NCI-H2171 treated with DMSO at 0.1 percent for 48 hours (cell line): ENCODE measurements around the gene WDR64.

ENCODE experiments used
- DNase-seq: peaks from one replicate; lab custom pipeline; 2025; lab: John Stamatoyannopoulos, UW

The WDR64 gene

DNA sequence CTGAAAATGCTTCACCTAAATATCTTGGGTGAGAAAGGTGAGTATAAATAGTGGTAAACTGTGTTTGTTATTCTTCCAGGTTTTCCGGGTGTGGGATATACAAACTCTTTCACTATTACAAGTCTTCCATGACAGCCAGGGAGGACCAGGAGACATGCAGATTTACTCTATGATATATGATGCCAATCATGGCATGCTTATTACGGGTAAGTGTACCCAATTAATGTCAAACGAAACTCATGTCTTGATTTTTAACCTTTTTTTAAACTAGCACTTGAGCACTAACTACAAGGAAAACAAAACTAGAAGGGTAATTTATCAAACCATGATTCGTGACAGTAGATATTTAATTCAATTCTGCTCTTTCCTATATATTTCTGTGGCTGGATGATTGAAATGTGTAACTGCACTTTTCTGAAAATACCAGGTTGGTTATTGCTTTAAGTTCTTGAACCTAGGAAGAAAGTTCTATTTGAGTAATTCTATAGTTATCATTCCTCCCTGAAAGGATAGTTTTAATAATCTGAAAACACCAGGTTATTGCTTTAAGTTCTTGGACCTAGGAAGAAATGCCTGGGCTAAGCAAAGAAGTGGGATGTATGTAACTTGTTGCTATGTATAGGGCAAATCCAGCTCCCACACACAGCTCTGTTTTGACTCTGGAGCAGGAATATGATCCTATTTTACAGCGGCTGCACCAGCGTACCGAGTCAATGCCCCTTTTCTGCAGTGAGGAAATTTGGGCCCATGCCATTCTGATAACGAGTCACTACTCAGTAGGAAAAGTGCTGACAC lies 86.4 kb downstream of the WDR64 start:
- no peak for DNase-seq

DNA sequence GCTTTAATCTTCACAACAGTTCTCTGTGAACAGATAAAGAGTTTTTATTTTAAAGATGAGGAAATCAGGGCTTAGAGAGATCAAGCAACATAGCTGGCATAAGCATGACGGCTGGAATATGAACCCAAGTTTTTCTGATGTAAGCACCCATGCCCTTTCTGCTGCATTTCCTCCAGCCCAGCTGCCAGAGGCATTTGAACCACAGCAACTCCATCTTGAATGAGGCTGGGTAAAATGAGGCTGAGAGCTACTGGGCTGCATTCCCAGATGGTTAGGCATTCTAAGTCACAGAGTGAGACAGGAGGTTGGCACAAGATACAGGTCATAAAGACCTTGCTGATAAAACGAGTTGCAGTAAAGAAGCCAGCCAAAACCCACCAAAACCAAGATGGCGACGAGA lies 90.0 kb downstream of the WDR64 start:
- no peak for DNase-seq

DNA sequence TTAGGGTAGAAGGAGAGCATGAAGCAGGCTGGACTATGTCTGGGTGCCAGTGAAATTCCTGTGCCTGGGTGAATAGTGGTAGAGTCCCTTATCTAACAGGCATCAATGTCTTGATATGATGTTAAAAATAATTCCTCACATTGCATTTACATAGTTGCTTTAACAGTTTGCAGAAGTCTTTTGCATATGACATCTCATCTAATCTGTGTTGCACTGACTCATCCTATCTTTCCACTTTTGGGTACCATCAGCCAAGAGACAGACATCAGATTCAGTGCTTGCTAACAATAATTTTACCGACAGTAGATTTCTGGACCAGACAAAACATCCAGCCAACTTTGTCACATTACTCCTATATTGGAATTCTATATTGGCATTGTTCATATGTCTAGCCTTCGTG lies 92.5 kb downstream of the WDR64 start:
- no peak for DNase-seq

DNA sequence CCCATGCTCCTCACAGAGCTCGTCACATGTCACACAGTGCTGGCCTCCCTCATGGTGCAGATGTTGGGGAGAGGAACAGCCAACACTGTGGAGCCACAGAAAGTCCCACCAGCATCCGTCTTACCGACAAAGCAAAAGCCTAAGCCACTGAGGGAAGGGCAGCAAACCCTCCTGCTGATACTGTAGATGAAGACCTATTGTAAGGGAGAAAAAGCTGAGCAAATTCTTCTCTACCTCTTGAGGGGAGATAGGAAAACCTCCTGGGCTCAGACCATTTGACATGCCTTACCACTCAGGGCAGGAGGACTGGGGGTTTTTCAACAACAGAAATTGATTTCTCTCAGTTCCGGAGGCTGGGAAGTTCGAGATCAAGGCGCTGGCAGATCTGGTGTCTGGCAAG lies 95.9 kb downstream of the WDR64 start:
- no peak for DNase-seq

DNA sequence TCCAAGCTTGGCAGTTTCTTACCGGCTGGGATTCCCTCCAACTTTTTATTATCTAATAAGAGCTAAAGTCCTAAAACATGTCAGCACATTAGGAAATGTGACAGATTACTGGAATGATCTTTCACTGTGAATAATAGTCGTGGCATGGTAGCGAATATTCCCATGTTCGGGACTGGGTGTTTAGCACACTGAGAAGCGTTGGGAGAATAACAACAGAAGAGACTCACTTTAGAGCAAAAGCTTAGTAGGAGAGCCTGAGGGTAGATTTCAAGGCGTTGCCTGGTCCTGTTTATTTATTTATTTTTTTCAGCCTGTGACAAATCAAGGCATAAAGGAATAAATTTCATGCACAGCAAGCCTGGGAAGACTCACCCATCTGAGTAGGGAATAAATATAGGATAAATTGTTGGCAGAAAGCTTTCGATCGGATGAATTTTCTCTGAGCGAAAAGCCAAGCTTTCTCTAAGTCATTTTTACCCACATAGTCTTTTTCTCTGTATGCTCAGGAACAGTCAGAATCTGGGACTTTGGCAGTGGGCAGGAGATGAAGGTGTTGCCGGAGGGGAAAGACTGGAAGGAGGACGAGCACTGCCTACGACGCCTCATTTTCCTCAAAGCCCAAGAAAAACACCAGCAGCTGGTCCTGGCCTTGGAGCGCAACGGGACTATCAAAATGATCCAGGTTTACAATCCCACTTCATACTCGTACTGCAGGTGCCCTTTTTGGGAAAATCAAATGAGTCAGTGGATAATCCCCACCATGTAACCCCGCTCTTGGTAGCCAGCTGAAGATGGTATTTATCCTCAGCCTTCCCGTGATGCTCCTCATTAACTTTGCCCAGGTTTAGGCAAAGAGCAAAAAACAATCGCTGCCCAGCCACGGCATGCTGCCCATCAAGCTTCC lies 97.2 kb downstream of the WDR64 start:
- no peak for DNase-seq

DNA sequence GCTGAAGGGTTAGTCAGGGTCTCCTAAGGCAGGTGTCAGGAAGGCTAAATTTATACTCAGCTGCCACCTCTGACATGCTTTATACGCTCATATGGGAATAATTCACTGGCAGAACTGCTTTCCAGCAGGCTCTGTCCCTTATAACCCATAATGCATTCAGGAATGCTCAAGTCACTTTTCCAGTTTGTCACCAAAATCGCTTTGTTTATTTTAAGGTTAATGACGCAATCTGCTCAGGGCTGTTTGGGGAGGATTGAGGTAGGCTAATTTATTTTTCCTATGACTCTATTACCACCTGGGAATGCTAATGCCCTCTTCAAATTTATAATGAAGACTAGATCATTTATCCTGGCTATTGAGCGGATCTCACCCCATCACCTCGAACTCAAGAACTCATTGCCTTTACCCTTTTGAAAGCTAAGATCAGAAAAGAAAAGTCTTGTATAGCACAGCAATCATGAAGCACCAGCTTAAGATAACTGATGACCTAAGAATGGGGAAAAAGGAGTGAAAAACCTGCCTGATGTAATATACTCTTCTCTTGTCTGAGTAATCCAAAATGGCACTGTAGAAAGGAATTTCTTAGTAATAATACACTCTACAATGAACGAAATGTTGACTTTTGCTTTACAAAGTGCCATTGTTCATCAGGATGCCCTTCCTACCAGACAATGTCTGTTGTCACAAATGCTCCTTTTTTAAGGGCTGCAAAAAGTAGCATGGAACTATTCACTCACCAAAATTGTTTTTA lies 98.0 kb downstream of the WDR64 start:
- DNase-seq = no peak

DNA sequence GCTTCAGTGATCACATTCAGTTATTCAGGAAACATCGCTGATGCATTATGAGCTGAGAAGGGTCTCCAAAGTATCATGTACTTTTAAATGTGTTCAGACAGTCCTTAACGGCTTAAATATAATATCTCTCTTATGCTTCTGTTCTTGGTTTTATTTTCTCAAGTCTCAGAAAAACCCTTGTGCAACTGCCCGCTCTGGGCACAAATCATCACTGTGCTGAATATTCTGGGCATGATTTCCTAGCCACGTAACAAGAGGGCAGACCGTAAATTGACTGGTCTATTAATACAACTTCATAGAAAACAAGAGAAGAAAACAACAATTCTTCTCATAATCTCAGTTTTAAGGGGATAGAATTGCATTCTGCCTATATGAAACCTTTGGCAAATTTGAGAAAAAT lies 99.4 kb downstream of the WDR64 start:
- DNase-seq = no peak

DNA sequence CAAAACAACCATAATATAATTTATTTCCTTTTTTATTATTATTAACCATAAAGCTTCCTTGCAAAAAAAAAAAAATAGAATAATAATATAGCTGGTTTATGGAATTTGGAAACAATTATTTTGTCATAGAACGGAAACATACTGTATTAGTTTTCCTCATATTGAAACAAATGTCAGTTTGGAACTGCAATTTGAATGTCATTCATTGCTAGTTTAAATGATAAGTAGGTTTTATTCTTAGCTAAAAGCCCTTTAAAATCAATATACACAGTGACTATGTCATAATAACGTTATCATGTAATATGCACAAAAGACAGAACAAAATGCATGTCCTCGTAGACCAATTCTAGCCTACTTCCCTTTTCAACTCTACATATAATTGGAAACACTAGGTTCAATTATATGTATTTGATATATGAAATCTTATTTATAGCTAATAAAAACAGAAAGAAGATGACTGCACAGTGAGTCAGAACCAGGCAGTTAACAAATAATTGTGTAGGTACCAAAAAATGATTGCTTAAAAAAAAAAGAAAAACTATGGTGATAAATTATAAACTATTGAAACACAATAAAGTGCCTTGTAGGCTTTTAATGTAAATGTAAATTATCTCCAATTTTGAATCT lies 110.7 kb downstream of the WDR64 start:
- DNase-seq = no peak

DNA sequence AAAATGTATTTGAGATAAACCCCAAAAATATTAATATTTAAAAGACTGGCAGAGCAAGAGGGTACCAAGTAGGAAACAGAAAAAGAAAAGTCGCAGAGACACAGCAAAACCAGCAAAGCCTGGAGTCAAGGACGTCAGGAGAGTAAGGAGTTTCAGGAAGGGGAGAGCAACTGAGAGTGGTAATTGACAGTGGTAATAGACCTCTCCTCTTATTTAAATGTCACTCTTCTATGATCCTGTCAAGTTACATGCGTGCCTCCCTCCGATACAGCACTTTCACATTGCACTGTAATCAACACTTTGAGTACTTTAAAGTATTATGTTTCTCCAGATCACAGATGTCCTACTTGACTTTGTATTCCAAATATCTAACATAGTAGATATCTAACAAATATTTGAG lies 113.3 kb downstream of the WDR64 start:
- DNase-seq = no peak

DNA sequence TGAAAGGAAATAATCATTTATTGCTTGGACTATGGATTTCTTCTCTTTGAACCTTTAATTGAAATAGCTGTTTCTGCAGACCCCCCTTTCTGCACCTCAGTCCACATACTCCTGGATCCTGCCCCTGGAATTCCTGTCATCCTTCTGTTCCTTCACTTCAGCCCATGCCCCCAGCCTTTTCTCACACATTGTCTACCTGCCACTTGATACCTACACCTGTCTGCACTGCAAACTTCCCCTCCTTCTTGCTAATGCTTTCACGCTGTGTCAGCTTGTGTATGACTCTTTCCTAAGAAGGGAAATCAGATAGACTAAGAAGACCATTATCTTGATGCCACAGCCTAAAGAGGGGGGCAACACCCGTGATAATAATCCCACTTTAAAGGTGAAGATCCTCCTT lies 115.7 kb downstream of the WDR64 start:
- no peak for DNase-seq

DNA sequence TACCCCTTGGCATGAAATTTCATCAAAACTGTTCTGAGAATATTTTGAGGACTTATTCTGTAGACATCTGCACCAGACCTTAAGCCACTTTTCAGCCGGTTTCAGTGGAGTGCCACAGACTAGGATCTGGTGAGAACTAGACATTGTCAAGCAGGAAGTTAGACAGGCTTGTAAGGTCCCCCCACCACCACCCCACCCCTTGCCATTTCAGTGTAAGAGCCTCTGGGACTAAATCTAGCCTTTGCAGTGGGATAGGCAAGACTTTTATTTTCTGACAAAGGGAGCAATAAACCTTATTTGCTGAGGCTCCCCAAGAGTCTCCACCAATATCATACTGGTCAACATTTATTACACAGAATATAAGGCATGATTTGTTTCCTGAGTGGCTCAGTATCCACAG lies 118.0 kb downstream of the WDR64 start:
- DNase-seq = no peak

DNA sequence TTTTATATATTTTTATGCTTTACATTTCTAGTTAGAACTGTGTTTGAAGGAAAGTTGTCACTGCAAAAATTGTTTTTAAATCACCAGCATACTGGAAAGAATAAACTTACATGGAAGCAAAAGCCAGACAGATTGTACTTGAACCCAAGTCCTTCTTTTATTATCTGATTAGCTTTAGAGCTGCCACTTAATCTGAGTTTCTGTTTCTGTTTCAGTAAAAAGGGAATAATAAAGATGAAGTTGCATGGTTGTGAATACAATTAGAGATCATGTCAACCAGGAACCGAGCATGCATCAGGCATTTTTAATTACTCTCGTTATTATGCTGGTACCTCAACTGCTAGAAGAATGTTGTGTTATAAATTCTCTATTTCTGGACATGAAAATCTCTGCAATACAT lies 119.0 kb downstream of the WDR64 start:
- no peak for DNase-seq

DNA sequence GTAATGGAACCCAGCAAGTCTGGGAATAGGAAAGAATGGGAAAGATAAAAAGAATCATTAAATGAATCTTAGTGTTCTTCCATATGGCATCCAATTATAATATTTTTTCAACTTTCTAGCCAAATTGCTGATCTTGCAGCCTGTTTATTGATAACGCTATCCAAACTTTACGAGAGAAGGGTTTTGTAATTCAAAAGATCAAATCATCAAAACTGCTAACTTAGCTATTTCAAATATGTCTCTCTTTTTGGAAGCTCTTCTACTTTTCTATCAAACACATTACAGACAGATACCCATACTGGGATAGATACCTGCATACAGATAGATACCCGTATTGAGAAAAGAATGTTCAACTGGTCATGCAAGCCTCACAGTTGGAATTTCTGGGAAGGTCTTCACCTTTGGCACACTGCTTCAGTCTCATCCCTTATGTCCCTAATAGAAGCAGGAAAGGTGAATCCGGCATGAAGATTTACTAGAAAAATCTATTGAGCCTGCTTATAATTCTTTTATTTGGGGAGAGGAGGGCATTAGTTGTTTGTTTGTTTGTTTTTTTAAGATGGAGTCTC lies 120.9 kb downstream of the WDR64 start:
- DNase-seq = no peak

DNA sequence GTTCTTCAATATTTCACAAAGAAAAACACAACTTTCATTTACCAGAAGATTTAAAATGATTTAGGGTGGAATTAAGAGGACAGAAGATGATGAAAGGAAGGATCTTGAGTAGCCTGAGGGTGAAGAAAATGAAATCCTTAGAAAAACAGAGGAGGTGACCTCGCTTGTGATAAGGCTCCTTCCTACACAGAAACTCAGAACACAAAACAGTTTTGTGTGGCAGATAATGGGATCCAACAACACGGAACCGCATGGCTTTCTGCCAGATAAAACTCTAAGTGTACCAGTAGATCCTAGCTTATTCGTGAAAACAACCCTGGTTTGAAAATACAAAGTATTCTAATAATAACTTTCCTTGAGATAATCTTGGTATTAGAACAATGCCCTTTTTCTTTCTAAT lies 121.9 kb downstream of the WDR64 start:
- DNase-seq = no peak

DNA sequence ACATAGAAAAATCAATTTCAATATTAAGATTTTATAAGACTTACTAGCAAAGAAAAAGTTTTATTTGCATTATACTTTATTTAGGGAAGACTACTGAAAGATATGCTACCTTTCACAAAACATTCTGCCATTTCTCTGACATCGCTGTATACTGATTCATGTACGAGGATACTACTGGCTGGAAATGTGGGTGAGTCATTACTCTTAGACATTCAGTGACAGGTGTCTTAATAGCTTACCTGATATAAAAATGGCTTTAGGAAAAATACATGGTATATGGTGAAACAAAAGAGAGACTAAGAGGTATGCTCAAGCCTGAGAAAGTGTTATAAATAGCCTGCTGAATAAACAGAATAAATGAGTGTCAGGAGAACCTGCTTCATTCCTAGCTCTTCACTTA lies 122.9 kb downstream of the WDR64 start:
- DNase-seq = no peak

DNA sequence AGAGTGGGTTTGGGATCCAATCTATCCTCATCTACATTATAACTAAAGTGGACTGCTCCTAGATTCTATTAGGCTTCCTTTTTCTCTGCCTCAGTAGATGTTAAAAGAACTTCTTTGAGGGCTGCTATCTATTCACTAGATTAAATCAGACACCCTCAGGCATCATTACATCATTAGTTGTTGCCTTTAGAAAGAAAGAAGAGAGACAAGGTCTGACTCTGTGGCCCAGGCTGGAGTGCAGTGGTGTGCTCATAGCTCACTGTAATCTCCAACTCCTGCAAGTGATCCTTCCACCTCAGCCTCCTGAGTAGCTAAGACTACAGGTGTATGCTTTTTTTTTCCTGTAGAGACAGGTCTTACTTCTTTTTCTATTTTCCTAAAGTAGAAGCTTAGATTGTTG lies 124.8 kb downstream of the WDR64 start:
- DNase-seq = no peak

DNA sequence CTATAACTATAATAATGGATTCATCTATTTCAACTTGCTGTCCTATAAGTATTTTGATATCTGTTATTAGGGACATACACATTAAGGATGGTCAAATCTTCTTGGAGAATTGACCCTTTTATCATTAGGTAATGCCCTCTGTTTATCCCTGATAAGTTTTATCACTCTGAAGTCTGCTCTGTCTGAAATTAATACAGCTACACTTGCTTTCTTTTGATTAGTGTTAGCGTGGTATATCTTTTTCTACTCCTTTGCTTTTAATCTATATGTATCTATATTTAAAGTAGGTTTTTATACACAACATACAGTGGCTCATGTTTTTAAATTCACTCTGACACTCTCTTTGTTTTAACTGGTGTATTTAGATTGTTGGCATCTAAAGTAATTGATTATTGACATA lies 126.0 kb downstream of the WDR64 start:
- DNase-seq = no peak

DNA sequence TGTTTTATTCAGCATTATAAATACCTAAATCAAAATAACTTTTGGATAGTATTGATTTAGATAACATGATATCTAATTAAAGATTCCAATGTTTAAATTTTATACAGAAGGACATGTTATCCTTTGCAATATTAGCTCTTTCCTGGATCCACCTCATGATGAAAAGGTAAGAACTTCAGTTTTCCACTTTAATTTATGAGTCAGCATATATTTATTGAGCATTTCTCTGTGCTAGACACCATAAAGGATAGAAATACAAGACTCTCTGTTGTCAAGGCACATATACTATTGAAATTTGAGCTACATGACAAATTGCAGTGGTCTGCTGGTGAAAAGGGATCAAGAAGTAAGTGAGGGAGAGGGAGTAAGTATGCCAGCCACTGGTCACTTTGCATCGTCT lies 127.8 kb downstream of the WDR64 start:
- no peak for DNase-seq

DNA sequence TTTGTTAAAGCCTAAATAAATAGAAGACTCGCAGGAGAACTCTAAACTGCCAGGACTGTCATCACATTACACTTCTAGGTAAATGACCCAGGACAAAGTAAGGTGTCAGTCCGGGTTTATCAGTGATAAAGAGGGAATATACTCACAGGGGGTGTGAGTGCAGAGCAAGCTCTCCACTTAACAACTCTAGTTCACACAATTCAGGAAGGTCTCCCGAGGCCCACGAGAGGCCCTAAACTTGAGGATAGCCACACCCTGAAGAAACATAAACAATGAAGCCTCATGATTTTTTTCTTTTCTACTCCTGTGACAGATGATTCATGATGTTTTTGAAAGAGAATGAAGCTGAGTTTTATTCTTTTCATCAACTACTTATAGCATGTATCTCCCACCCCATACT lies 130.3 kb downstream of the WDR64 start:
- DNase-seq = no peak

DNA sequence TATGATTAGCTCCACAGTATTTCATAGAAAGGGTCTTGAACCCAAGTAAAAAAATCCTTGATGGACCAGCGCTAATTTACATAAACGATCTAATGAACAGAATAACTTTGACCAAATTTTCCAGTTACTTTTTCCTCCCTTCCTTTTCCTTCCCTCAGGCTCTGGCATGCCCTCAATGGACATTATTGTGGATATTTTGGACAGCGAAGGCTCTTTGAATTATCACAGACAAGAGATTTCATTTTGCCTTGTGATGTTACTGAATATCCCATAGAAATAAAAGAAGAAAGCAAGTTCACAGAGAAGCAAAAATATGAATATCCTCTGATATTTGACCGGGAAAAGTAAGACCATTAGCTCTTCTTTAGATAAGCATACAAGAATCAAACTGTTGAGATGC lies 135.6 kb downstream of the WDR64 start:
- DNase-seq = no peak

DNA sequence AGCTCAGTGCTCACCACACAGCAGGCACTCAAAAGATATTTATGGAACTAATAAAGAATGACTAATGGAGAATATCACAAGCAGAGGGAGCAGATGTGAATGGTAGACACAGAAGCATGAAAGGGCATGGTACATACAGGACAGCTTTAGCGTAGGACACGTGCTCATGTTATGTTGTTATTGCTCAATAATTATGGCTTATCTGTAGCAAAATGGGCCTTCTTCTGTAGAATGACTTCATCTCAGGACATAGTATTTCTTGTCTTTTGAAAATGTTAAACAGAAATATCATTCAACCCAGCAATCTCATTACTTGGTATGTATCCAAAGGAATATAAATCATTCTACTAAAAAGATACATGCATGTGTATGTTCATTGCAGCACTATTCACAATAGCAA lies 137.0 kb downstream of the WDR64 start:
- DNase-seq = no peak

DNA sequence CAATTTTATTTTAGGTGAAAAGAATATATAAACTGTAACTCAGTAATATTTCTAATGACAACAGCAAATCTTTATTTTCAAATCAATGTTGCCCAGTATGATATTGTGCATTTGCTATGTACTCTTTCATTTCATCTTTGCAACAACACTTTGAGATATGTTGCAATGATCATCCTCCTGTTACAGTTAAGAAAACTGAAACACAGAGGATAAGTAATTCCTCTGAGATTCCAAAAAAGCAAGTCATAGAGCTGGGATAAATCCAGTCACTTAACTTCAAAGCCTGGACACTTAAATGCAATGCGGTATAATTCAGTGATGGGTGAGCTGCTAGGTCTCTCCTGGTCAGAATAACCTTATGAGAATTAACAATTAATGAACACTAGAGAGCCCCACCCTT lies 147.3 kb downstream of the WDR64 start:
- DNase-seq = no peak
